ENCODE data around the gene DISC1.

- TF ChIP-seq CTCF (IDR thresholded peaks at IDR 0.05): no peak
- no peak for TF ChIP-seq POLR2A (IDR thresholded peaks at IDR 0.05)
These were observed 300.8 kb downstream of the DISC1 start for GRCh38 chr1:231927431-231927830.
